Activated T-cell treated with anti-CD3 and anti-CD28 coated beads for 4 hours (primary cell): ENCODE measurements around the gene PIR.

ENCODE experiments used
- DNase-seq: peaks from one replicate; pipeline ENCODE4 v3.0.0-alpha.2; 2020

PIR gene

DNA sequence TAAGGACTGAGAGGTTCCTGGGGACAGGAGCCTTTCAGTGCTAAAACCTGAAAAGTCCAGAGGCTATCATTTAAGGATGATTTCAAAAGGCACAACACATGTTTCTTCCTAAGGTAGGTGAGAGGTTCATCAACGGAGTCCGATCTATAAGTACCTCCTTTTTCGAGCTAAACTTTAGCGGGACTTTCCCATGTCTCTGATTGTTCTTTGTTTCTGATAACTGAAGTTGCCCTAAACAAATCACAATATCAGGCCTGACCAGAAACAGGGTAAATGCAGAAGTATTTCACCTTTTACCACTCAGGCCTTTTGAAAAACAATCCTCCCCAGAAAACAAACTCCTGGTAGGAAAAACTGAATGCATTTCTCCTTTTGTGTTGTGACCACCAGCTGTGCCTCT is 17.6 kb downstream of the PIR start:
- DNase-seq, result no peak

DNA sequence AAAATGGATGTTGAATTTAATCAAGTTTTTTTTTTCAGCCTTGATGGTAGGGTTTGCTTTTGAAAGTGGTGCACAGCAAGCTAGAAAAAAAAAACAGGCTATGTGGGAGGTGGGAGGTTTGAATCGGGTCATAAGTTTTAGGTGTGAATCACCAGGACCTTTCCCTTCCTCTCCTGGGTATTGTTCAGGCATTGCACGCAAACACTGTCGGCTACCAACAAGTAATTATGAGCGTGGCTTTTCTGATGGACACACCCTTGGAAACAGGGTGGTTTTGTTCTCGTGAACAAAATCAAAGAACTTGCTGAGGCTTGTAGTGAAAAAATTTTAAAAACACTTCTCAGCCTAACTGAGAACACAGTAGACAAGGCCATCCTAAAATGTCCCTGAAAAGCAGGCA is 18.1 kb downstream of the PIR start:
- no peak for DNase-seq

DNA sequence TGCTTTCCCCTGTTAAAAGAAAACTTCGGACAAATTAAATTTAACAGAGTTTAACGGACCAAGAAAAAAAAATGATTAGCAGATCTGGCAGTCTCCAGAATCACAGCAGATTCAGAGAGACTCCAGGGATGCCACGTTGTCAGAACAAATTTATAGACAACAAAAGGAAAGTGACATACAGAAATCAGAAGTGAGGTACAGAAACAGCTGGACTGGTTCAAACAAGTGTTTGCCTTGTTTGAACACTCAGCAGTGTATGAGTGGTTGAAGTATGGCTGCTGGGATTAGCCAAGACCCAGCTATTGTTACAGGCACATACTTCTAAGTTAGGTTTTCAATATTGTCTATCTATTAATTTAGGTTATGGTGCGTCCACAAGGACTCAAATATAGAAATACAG is 19.1 kb downstream of the PIR start:
- DNase-seq, result no peak

DNA sequence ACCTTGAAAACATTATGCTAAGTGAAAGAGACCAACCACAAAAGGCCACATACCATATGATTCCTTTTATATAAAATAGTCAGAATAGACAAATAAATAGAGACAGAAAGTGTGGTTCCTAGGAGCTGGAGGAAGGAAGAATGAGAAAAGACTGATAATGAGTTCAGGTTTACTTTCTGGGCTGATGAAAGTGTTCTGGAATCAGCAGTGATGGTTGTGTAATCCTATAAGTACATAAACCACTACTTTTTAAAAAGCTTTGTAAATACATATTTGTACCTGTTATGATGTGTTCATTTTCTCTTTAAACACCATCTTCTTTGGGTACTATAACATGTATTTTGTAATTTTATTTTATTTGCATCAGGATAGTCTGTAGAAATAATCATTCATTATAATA is 20.6 kb downstream of the PIR start:
- no peak for DNase-seq

DNA sequence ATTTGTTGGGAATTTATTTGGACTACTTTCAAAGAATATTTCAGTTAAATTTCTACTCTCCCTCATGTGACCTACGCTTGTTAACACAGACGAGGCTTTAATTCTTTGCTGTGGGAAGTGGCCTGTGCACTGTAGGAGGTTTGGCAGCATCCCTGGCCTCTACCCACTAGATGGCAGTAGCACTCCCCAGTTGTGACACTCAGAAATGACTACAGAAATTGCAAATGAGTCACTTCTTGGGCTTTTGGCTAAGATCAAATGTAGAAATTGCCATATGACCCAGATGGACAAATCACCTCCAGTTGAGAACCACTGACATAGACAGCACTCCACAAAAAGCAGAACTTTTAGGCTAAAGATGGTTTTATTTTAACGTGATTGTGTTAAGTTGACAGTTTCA is 22.1 kb downstream of the PIR start:
- peak; percentile 34 for DNase-seq

DNA sequence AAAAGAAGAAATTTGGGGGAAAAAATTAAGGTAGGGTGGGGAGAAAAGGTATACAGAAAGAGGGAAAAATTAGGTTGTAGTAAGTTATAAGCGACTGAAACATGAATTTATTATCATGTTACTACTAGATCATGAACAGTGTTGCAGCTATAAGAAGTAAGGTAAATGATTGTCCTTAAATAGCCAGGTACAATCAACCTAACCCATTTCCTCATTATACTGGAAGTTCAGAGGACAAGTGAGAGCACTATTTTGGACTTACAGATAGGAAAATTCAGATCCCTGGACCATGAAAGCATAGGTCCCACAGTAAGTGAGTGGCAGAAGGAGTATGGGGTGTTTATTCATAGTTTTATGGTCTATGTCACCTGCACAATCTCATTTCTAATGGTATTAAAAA is 23.5 kb downstream of the PIR start:
- DNase-seq, result no peak

DNA sequence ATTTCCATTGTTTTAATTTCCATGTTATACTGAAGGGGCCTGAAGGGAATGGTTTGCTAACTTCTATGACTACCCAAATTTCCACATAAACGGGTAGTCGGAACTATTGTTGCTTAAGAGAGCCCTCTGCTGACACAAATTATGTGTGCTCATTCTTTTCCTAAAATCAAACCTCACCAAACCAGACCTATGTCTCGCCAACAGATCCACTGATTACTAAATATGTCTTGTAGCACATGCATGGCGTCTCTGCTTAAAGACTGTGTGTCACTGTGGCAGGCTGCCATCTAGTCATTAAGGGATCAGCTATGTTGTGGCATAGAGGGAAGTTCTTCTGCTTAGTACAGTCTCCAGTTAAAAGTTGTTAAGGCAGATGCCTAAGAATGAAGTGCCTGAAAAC is 25.1 kb downstream of the PIR start:
- DNase-seq, result no peak

DNA sequence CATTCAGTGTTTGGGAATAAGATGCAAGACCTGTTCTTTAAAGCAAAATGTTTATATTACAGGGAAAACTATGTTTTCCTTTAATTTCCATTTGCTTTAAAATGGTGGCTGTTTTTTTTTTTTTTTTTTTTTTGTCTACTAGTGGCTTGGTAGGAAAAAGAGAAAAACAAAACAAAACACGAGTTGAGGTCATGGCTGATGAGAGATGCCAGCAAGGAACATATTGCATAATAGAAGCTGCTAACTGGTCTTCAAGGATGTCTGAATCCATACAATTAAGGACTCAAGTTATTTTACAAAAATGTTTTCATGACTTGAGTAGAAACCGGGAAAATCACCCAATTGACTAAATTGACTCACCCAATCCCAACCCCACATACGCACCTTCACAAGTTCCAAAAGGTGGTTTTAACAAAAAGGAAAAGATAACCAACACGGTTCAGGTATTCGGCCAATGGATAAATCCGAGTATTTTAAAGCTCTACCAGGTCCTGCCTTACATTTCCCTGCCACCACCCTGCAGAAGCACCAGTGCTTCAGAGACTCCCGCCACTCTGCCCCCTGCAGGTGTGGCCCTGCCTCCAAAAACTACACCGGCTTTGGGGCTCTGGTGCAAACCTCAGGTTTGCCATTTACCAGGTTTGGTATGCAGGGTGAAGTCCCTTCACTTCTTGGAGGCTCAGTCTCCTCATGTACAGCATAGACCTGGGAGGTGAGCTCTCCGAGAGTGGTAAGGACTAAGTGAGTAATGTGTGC is 27.1 kb downstream of the PIR start:
- no peak for DNase-seq

DNA sequence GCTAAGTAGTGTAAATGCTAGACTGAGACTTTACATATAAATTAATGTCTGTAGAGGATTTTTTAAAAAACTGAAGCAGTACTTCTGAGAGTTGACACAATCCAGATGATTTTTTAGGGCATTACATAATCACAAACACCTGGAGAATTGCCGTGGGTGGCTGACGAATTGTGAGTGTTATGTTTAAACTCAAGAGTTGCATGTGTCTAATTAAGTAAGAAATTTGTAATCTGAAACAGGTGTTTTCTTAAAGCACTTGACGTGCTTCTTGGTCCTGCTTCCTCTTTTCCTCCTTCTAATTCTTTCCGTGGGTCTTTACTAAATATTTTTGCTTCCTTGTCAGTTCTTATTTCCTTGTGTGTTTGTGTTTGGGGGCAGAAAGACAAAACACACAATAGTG is 27.8 kb downstream of the PIR start:
- no peak for DNase-seq

DNA sequence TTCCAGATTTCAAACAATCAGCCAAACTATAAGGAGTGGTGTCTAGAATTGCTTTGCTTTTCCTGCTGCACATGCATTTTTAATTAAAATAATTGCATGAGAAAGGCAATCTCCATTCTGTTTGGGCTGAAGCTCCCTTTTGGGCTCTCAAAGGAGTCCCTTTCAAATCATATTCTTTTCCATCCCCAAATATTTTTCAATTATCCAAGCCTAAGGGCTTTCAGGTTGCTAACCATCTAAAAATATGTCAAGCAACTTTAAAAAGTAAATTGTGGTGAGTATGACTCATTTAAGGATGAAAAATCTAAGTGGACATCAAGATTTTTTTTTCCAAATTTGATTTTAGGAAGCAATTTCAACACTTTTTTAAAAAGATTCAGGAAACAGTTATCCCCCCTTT is 28.4 kb downstream of the PIR start:
- no peak for DNase-seq

DNA sequence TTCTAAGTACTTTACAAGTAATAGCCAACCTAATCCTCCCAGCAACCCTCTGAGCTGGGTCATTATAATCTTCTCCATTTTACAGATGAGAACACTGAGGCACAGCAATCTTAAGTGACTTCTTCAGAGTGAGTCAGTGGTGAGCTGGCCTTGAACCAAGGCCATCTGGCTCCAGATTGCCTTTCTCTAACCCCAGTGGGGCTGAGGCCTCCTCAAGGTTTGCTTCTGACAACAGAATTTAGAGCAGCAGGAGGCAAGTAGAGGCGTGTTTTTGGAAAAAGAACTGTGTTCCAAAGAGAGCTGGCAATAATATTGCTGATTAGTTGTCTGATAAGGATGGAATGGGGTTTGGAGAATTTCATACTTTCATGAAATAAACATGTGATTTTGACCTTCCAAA is 41.2 kb downstream of the PIR start:
- no peak for DNase-seq

DNA sequence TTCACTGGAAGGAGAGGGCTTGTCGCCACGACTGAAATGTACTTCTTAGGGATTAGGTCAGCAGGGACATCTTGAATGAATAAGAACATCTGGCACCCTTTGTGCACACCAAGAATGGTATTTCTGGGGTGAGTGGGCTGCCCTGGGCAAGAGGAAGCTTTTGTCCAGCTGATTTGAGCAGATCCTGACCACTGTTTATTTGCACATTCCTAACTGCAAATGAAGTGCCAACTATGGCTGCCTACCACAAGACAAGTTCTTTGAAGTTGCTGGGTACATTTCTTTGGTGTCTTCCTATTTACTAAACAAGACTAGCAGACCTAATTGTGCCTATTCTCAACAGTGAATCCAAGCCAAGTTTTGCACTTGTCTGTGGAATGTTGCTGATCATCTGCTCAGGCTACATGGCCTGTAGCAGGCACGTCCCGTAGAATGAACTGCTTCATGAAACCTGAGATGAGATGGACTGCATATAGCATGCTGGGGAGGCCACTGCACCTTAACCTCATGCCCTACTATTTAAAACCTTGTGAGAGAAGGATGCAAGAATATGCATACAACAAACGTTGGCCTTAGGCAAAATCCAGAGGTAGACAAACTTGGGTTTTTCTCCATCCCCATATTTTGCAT is 45.0 kb downstream of the PIR start:
- no peak for DNase-seq

DNA sequence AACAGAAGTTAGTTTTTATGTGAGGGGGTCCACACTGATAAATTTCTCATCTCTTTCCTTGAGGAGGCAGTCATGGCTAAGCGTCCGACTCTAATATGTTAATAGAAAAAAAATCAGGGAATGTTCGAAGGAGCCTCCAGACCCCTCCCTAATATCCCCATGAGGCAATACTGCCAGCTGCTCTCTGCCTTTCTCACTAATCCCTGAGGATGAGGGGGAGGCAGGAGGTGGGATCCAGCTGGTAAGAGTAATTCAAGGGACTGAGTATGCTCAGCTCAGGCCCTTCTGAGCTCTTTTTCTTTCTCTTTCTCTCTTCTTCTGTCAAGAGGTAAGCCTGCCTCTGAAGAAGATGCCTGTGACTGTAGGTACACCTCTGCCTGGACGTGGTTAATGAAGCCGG is 51.7 kb downstream of the PIR start:
- no peak for DNase-seq

DNA sequence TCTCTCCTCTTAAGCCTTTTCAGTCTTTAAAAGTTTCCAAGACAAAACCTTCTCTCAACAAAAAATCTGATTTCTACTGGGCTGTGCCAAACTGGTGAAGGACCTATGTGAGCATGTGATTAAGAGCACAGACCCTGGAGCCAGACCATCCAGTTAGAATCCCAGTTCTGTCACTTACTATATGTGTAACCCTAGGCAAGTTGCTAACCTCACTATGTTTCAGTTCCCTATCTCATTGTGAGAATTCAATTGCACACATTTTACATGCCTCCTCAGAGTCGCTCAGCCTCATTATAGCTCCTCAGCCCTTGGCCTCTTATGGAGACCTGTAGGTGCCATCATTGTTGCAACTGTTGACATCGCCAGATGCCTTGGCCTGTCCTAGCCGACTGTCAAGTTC is 54.8 kb downstream of the PIR start:
- no peak for DNase-seq

DNA sequence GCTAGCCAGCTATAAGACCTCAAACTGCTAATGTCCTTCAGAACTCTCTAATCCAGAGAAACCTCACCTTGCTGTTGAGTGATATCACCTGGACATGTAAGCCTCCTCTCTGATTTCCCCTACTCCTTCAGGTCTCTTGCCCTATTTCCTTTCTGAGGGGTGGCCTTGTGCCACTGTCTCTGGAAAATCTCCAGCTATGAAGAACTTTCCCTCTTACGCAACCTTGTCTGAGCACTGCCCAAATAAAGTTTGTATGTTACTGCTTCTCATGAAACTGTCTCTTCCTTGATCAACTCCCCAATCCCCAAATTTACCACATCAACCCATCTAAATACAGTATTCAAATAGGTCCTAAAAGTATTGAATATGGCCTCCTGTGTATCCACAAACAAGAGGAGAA is 55.4 kb downstream of the PIR start:
- DNase-seq, result no peak

DNA sequence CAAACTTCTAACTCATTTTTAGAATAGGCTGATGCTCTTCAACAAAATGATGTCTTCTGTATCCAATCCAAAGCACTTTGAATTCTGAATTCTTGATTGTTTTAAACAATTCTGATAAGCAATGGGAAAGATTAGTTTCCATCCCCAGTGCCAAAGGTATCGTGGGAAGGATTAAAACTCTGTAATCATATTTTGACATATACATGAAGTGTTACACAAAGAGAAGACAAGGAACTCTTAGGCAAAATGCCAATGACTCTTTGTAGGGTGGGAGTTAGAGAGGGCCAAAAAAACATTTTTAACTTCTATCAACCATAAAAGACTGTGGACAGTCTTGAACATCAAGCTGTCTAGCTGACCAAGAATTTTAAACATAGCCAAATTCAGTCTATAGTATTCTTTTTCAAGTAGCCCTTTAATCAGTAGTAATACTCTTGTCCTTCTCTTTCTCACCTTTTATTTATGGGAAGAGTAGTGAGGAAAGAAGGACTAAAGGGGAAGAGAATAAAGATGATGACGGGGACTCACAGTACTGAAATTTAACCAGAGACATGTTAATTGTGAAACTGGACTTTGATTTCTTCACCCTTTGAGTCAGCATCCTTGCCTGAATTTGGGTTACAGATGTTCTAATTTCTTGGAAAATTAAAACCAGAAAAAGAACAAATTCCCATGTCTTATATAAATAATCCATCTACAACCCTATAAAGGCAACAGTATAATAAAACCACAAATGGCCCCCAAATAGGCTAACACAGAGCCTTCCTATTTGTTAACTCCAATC is 57.1 kb downstream of the PIR start:
- no peak for DNase-seq

DNA sequence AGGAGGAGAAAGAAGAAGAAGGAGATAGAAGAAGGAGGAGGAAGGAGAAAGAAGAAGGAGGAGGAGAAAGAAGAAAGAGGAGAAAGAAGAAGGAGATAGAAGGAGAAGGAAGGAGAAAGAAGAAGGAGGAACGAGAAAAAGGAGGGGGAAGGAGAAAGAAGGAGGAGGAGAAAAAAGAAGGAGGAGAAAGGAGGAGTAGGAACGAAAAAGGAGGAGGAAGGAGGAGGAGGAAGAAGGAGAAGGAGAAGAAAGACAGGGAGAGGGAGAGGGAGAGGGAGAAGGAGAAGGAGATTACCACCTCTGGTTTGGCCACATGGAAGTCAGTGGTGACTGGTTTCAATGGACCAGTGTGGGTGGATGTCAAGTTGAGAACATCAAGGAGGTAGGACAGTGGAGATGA is 58.9 kb downstream of the PIR start:
- no peak for DNase-seq

DNA sequence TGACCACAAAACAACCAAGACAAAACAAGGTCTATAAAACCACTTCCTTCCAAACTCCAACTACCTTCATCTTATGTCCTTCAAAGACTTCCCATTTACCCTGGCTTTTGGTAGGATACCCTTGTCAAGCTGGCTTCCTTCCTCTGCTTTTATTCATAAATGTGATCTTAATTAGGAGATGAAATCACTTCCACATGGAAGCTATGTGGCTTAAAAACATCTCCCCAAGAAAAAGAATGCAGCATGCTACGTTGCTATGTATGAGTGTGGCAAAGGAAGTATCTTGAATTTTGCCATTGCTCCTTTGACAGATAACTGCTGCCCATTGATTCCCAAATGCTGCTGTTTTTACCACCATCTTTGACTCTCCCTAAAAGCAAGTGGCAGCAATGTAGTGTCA is 62.5 kb downstream of the PIR start:
- DNase-seq, result no peak

DNA sequence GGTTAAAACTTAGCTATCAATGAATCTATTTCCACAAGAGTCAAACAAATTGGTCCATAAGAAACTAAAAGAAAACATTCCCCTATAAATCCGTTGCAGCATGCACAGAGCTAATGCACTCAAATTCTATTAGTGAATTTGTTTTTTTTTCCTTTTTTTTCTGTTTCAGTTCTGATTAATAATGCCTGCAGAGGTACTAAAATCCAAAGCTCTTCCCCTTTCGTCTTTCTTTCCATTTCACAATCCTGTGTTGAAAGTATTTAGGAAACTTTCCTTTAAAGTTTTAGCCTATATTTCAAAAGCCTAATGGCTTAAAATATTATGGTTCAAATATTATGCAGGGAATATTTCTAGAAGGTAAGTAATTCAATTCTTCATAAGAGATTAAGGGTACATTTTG is 63.1 kb downstream of the PIR start:
- DNase-seq, result no peak

DNA sequence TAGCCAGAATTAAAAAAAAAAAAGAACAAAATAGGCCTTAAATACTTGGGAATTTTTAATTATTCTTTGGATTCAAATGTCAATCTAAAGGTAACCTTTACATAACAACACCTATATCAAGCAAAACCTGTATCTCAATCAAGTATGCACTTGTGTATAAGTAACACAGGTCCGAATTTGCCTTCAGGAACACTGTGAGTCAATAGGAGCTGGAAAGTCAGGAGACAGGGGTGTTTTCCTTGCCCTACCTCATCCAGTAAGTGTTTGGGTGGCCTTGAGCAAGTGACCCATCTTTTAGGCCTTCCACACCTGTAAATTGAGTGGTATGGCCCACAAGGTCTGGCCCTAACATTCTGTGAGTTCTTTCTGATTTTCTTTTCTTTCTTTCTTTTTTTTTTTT is 68.1 kb downstream of the PIR start:
- no peak for DNase-seq

DNA sequence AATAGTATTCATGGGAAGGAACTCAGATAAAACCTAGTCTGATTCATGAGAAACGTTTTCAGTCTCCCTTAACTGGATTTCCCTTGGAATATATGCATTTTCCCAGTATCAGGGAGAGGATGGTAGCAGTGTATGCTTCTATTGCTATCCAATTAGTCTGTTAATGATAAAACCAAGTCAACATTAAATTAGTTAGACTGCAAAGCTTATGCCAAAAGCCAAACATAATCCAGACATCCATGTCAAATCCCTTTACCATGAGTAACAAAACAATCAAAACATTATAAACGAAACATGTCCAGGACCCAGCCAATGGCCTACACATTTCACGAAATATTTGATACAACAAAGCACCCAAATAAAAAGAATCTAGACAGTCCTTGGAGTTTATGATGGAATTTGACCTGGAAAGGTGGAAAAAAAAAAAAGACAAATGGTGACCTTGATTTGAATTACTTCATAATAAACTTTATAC is 74.4 kb downstream of the PIR start:
- DNase-seq, result no peak

DNA sequence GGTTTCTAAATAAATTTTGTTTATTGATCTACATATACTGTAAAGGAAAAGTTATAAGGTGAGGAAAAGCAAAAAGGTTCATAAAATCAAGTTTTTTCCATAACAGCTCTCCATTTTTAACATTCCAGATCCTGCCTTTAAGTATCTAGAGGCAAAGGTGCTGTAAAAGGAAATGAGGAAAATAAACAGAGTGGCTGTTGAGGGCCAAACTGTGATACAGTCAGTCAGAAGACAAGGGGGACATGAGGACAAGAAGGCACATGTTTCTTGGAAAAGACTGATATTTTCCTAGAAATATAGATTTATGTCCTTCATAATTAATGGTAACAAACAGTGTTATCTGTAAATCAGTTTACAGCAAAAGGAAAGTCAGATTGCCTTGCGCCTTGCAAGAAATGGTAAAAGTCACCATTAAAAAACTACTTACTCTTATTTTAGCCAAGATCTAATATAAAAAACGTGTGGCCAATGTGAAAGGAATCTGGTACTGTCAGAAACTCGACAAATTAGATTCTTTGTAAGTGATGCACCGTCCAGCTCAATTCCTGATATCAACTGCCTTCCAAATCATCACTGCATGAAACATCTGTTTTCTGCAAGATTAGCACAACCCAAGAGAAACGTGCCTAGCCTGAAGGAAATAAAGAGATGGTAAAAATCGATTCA is 75.0 kb downstream of the PIR start:
- DNase-seq, result no peak

DNA sequence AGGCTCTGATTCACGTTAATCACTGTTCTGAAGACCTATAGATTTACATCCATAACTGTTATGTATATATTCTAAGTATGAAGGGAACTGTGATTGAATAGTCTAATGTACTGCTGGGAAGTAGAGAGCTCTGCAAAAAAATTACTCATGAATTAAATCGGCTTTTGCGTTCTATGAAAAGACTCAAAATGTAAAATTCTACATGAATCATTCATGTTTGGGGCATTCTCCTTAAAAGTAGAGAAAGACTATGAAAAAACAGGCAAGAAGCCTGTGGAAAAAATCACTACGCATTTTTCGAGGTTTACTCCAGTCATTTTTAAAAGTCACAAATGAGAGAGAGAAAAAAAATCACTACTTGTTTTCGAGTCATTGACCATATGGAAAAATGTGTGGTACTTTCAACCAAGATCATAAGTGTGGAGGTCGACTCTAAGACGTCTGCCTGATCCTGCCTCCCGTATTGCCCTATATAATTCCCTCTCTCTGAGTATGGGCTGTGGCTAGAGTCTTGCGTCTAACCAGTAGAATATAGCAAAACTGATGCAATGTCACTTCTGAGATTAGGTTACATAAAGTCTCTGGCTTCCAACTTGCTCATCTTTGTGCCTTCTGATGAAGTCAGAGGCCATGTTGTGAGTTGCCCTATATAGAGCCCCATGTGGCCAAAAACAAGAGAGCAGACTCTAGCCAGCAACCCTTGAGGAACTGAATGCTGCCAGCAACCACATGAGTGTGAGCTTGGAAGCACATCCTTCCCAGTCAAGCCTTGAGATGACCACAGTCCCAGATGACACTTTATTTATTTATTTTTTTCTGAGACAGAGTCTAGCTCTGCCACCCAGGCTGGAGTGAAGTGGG is 76.8 kb downstream of the PIR start:
- no peak for DNase-seq
